Liver (tissue), 9 donors: ENCODE measurements around the gene TAS2R1. TPM values are rescaled to one million over a fixed set of nuclear protein-coding genes. Genes with fewer than 3 reads are reported as not detected.

Experiments used
- DNase-seq: peaks from one replicate; pipeline ENCODE4 v3.0.0-alpha.2; 2017; ENCODE audit warnings: low spot score
- H3K27ac ChIP-seq, 2 donors: one replicate each; pipeline ENCODE4 v1.7.0; 2013; ENCODE audit warnings: inconsistent platforms in 2 of 2, low read length in 2 of 2, control low read depth in 1 of 2, low read depth in 1 of 2, mild to moderate bottlenecking in 1 of 2
- H3K27me3 ChIP-seq, 4 donors: one replicate each; pipeline versions ENCODE4 v1.6.1 to v1.7.0; 2013; ENCODE audit warnings: low read length in 3 of 4, inconsistent platforms in 1 of 4, mild to moderate bottlenecking in 1 of 4, moderate library complexity in 1 of 4; ENCODE audit not compliant: control insufficient read depth in 4 of 4, insufficient read depth in 4 of 4
- H3K36me3 ChIP-seq, 4 donors: one replicate each; pipeline versions ENCODE4 v1.6.1 to v1.7.0; 2013; ENCODE audit warnings: low read length in 3 of 4, mild to moderate bottlenecking in 3 of 4, low read depth in 1 of 4, moderate library complexity in 1 of 4; ENCODE audit not compliant: control insufficient read depth in 4 of 4, insufficient read depth in 3 of 4
- H3K4me1 ChIP-seq, 4 donors: one replicate each; pipeline versions ENCODE4 v1.6.1 to v1.7.0; 2013; ENCODE audit warnings: low read length in 3 of 4, mild to moderate bottlenecking in 3 of 4, moderate library complexity in 1 of 4; ENCODE audit not compliant: control insufficient read depth in 4 of 4, insufficient read depth in 4 of 4
- H3K4me3 ChIP-seq, 3 donors: one replicate each; pipeline versions ENCODE4 v1.6.1 to v1.7.0; 2013; ENCODE audit warnings: low read length in 3 of 3, control low read depth in 1 of 3, low read depth in 1 of 3, mild to moderate bottlenecking in 1 of 3
- H3K9ac ChIP-seq, 2 donors: one replicate each; pipeline ENCODE4 v1.7.0; 2013; ENCODE audit warnings: low read length in 2 of 2, mild to moderate bottlenecking in 2 of 2, moderate library complexity in 2 of 2, control low read depth in 1 of 2, low read depth in 1 of 2
- H3K9me3 ChIP-seq, 4 donors: one replicate each; pipeline versions ENCODE4 v1.6.1 to v1.7.0; 2013; ENCODE audit warnings: low read length in 3 of 4; ENCODE audit not compliant: control insufficient read depth in 4 of 4
- ATF3 ChIP-seq: IDR thresholded peaks from 2 replicates; pipeline ENCODE4 v1.6.1; 2016; ENCODE audit warnings: antibody characterized with exemption
- CTCF ChIP-seq: fragments of 150-350 bp; IDR thresholded peaks from 2 replicates; pipeline ENCODE4 v1.5.1; 2017; ENCODE audit warnings: improper control_type of control experiment, low read depth, low read length; ENCODE audit not compliant: missing input control
- EGR1 ChIP-seq, 2 donors: IDR thresholded peaks; 2 replicates each; pipeline ENCODE4 v1.6.1; 2016 to 2018; ENCODE audit warnings: antibody characterized with exemption in 2 of 2, low read depth in 2 of 2
- FOXA1 ChIP-seq: IDR thresholded peaks from 2 replicates; pipeline ENCODE4 v1.6.1; 2016; ENCODE audit warnings: antibody characterized with exemption
- FOXA2 ChIP-seq: IDR thresholded peaks from 2 replicates; pipeline ENCODE4 v1.6.1; 2016; ENCODE audit warnings: antibody characterized with exemption
- GABPA ChIP-seq, 2 donors: IDR thresholded peaks in 1 of 2; conservative IDR thresholded peaks in 1 of 2; 2 replicates each; pipeline ENCODE4 v1.6.1; 2016; ENCODE audit warnings: antibody characterized with exemption in 2 of 2, mild to moderate bottlenecking in 1 of 2, moderate library complexity in 1 of 2
- HNF4A ChIP-seq, 2 donors: conservative IDR thresholded peaks; 2 replicates each; pipeline ENCODE4 v1.6.1; 2016; ENCODE audit warnings: antibody characterized with exemption in 2 of 2, mild to moderate bottlenecking in 2 of 2
- HNF4G ChIP-seq: IDR thresholded peaks from 2 replicates; pipeline ENCODE4 v1.6.1; 2016; ENCODE audit warnings: antibody characterized with exemption
- JUND ChIP-seq, 2 donors: IDR thresholded peaks; 2 replicates each; pipeline ENCODE4 v1.6.1; 2016; ENCODE audit warnings: antibody characterized with exemption in 2 of 2
- MAX ChIP-seq: IDR thresholded peaks from 2 replicates; pipeline ENCODE4 v1.6.1; 2016; ENCODE audit warnings: antibody characterized with exemption
- NR2F2 ChIP-seq: IDR thresholded peaks from 2 replicates; pipeline ENCODE4 v1.6.1; 2016; ENCODE audit warnings: antibody characterized with exemption
- RAD21 ChIP-seq, 2 donors: IDR thresholded peaks; 2 replicates each; pipeline ENCODE4 v1.6.1; 2016; ENCODE audit warnings: antibody characterized with exemption in 2 of 2, mild to moderate bottlenecking in 2 of 2
- REST ChIP-seq: IDR thresholded peaks from 2 replicates; pipeline ENCODE4 v1.6.1; 2016; ENCODE audit warnings: antibody characterized with exemption, mild to moderate bottlenecking
- RXRA ChIP-seq, 2 donors: IDR thresholded peaks; 2 replicates each; pipeline ENCODE4 v1.6.1; 2017 to 2018; ENCODE audit warnings: antibody characterized with exemption in 2 of 2, mild to moderate bottlenecking in 1 of 2
- SP1 ChIP-seq: IDR thresholded peaks from 2 replicates; pipeline ENCODE4 v1.6.1; 2018; ENCODE audit warnings: antibody characterized with exemption, mild to moderate bottlenecking
- TAF1 ChIP-seq: conservative IDR thresholded peaks from 2 replicates; pipeline ENCODE4 v1.6.1; 2016; ENCODE audit warnings: antibody characterized with exemption, mild to moderate bottlenecking
- YY1 ChIP-seq: IDR thresholded peaks from 2 replicates; pipeline ENCODE4 v1.6.1; 2016; ENCODE audit warnings: antibody characterized with exemption, mild to moderate bottlenecking
- ZBTB33 ChIP-seq: IDR thresholded peaks from 2 replicates; pipeline ENCODE4 v1.6.1; 2016; ENCODE audit warnings: antibody characterized with exemption
- WGBS: extraction: QIAGEN DNeasy Blood & Tissue Kit; methylation state at CpG from one replicate; pipeline ENCODE4 v1.1.7; 2013; 5-methylcytosine and 5-hydroxymethylcytosine counted together
- polyA plus RNA-seq, 2 donors: library from polyadenylated mRNA; stranded (reverse) in 1 of 2; unstranded in 1 of 2; fragments of 200-250 nt in 1 of 2; fragments of >200 nt in 1 of 2; fragmentation: Nextera tagmentation in 1 of 2; extraction: Ambion mirVana in 1 of 2; gene quantifications; one replicate each; pipeline versions ENCODE4 v1.2.1 to v1.2.3, GENCODE V29; 2013 to 2015
- total RNA-seq, 2 donors: library from RNA; depleted of rRNA; stranded (reverse); fragments of >200 nt; gene quantifications; one replicate each; pipeline ENCODE4 v1.2.3, GENCODE V29; 2014
- donor health status: healthy.
- donor health status: healthy.
- donor health status: healthy.
- donor health status: healthy.
- donor health status: healthy.

Gene TAS2R1
- total and polyA plus RNA-seq, 4 donors: not detected

GRCh38 chr5:9589049-9589835, 40.9 kb downstream of the TAS2R1 start:
- H3K4me3 ChIP-seq: no peak overlapping the region
- TF ChIP-seq REST: no peak
- TF ChIP-seq ATF3: no peak
- no peak for TF ChIP-seq HNF4G
- TF ChIP-seq GABPA (IDR thresholded peaks at IDR 0.05 in 1 of 2, conservative IDR thresholded peaks at IDR 0.05 in 1 of 2): no peak
- TF ChIP-seq FOXA1: no peak
- no peak for TF ChIP-seq NR2F2
- TF ChIP-seq ZBTB33: no peak
- no peak for TF ChIP-seq HNF4A (conservative IDR thresholded peaks at IDR 0.05)
- TF ChIP-seq FOXA2: no peak
- TF ChIP-seq RXRA (IDR thresholded peaks at IDR 0.05): no peak
- no peak for TF ChIP-seq CTCF
- no peak for TF ChIP-seq SP1
- no peak for TF ChIP-seq TAF1
- TF ChIP-seq YY1: no peak
- TF ChIP-seq JUND (IDR thresholded peaks at IDR 0.05): no peak
- TF ChIP-seq MAX: no peak
- no peak for TF ChIP-seq RAD21 (IDR thresholded peaks at IDR 0.05)
- TF ChIP-seq EGR1 (IDR thresholded peaks at IDR 0.05; ENCODE audit: low read depth in 2 of 2): no peak
- WGBS: 75% methylated on average over 7 of the region's 7 CpGs
- DNase-seq: no peak
- H3K36me3 ChIP-seq: no peaks in the 10 kb centered on the region
- H3K4me1 ChIP-seq: no peaks in the 10 kb centered on the region
- no peak overlapping the region for H3K27ac ChIP-seq
- no peak overlapping the region for H3K9ac ChIP-seq
- no peaks in the 10 kb centered on the region for H3K27me3 ChIP-seq
- H3K9me3 ChIP-seq: no peaks in the 10 kb centered on the region
